NCI-H1436 (cell line): Measurements from ENCODE around the gene BMERB1.

Experiments
- DNase-seq: peaks from one replicate; lab custom pipeline; 2025; lab: John Stamatoyannopoulos, UW

BMERB1 gene

GRCh38 chr16:15616012-15616411 lies 181.6 kb downstream of the BMERB1 start:
- no peak for DNase-seq

GRCh38 chr16:15616475-15617165 lies 182.2 kb downstream of the BMERB1 start:
- DNase-seq = no peak

- no peak for DNase-seq
Measured at GRCh38 chr16:15617901-15618300, 183.5 kb downstream of the BMERB1 start.

- no peak for DNase-seq
Measured at GRCh38 chr16:15618392-15618791, 184.0 kb downstream of the BMERB1 start.

GRCh38 chr16:15620611-15621195 lies 186.3 kb downstream of the BMERB1 start:
- no peak for DNase-seq

GRCh38 chr16:15621456-15621855 lies 187.1 kb downstream of the BMERB1 start:
- no peak for DNase-seq

- no peak for DNase-seq
Measured at GRCh38 chr16:15621889-15622288, 187.5 kb downstream of the BMERB1 start.

GRCh38 chr16:15631730-15632409 lies 197.5 kb downstream of the BMERB1 start:
- DNase-seq = no peak

- no peak for DNase-seq
Measured at GRCh38 chr16:15635926-15636325, 201.5 kb downstream of the BMERB1 start.

- DNase-seq = no peak
Measured at GRCh38 chr16:15636392-15636873, 202.0 kb downstream of the BMERB1 start.
